Left lung (tissue), 10 donors: ENCODE data around the gene ERBB2. TPM values are rescaled to one million over a fixed set of nuclear protein-coding genes. Genes with fewer than 3 reads are reported as not detected.

Source experiments
- ATAC-seq: fragments of 200-7000 bp; cut with Tn5 transposase; one replicate; pipeline ENCODE4 v1.9.1; 2020; ENCODE audit warnings: moderate library complexity
- DNase-seq, 4 donors: peaks; one replicate each; pipeline ENCODE4 v3.0.0-alpha.2; 2013 to 2020
- H3K27ac ChIP-seq, 2 donors: fragments of 200-600 bp; sonication (generic) in 1 of 2; one replicate each; pipeline versions ENCODE4 v1.5.0 to v1.8.0; 2020 to 2021
- H3K27me3 ChIP-seq, 2 donors: fragments of 200-600 bp; sonication (generic) in 1 of 2; one replicate each; pipeline versions ENCODE4 v1.5.0 to v1.8.0; 2020 to 2021
- H3K36me3 ChIP-seq, 2 donors: fragments of 200-600 bp; sonication (generic) in 1 of 2; one replicate each; pipeline versions ENCODE4 v1.5.0 to v1.8.0; 2020 to 2021
- H3K4me1 ChIP-seq, 2 donors: fragments of 200-600 bp; one replicate each; pipeline ENCODE4 v1.8.0; 2021
- H3K4me3 ChIP-seq, 2 donors: fragments of 200-600 bp; sonication (generic) in 1 of 2; one replicate each; pipeline versions ENCODE4 v1.5.0 to v1.8.0; 2020 to 2021; ENCODE audit warnings: mild to moderate bottlenecking in 1 of 2
- H3K9me3 ChIP-seq, 2 donors: fragments of 200-600 bp; sonication (generic) in 1 of 2; one replicate each; pipeline versions ENCODE4 v1.5.0 to v1.8.0; 2020 to 2021
- intact Hi-C, 2 donors: fragments of 100-400 bp; cut with DNase I; formaldehyde crosslinking; loops; one replicate each; pipeline versions ENCODE4 v1.11.2 to v1.14.2; 2022
- polyA plus RNA-seq, 6 donors: library from polyadenylated mRNA; unstranded; fragments of 120-200 nt; gene quantifications; one replicate each; pipeline ENCODE4 v1.2.1, GENCODE V29; 2013; ENCODE audit not compliant: insufficient read length in 6 of 6
- total RNA-seq, 2 donors: library from RNA; stranded (reverse); fragmentation: NEBNext Ultra II Directional; extraction: Animal tissue kit (Norgen Biotek cat#: 25700); gene quantifications; one replicate each; pipeline ENCODE4 v1.2.1, GENCODE V29; 2021
- TF ChIP-seq, protein P1 (sequence below), 2 donors: fragments of 200-600 bp; sonication (generic) in 1 of 2; IDR thresholded peaks; one replicate each; pipeline versions ENCODE4 v1.5.0 to v1.8.0; 2021; ENCODE audit warnings: antibody characterized with exemption in 2 of 2
- donor health status: DM: no; HTN: yes; CAD: no.
- donor health status: DM: no; HTN: no; CAD: no.

The ERBB2 gene
- total and polyA plus RNA-seq, 8 donors: 65.1 to 137 (median 107) TPM

DNA sequence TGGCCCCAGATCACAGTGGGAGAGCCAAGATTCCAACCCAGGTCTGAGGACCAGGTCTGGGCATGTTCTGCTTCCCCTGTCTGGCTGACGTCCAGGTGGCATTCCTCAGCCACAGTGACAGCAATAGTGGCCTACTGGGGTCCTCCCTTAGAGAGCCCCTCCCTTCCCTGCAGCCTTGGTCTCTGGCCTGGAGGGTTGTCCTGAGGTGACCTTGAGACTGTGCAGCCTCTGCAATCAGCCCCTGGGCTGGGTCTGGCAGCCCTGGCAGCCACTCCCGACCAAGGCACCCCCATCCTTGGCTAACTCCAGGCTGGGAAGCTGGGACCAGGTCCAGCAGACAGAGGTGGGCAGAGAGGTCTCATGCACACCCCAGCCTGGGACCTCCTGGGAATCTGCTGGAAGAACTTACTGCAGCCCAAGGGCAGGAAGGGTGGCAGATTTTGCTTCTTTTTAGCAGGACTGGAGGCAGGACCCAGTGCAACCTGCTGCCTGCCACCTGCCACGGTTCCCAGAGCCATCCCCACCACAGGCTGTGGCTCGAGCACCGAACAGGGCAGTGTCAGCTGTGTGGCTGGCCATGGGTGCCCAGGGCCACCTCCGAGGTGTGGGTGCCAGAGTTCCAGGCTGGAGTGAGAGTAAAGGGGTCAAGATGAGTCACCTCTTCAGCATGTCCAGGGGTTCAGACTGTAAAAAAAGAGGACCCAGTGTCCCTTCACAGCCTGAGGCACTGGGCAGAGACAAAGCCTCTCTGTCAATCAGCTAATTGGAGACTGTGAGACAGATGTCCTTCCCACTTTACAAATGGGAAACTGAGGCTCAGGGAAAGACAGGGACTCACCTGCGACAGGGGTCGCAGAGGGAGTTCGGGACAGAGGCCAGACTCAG is 50.5 kb downstream of the ERBB2 start:
- intact Hi-C loops: no loop called here
- no peak overlapping the region for H3K27ac ChIP-seq

DNA sequence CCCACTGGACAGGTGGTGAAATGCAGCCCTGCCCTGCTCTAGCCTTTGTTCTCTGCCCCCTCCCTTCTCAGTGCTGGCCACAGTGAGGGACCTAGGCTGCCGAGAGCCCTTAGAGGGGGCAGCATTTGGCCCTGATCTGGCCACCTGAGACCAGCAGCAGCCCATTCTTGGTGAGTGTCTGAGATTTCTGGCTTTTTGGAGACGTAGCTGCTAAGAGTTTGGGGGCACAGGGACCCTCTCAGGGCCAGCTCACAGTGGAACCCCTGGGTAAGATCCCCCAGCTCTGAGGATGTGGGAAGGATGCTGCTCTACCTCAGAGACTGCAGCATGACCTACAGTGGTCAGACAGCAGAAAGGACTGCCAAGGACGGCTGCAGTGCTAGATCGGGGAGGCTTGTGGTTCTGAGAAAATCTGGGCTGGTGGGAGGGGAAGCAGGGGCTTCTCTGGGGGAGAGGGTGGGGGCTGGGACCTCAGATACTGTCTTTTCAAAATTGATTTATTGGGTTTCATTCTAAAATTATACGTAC is 51.2 kb downstream of the ERBB2 start:
- H3K27ac ChIP-seq: no peak overlapping the region
- ATAC-seq: no peak
- intact Hi-C loops: no loop called here

More for the DNA sequence above, 50.5 kb downstream of the ERBB2 start:
- no peak for DNase-seq
- no peaks in the 10 kb centered on the region for H3K36me3 ChIP-seq
- no peak overlapping the region for H3K4me3 ChIP-seq
- H3K9me3 ChIP-seq: no peaks in the 10 kb centered on the region
- no peaks in the 10 kb centered on the region for H3K27me3 ChIP-seq
- H3K4me1 ChIP-seq: peaks cover 0 to 15% of the 10 kb centered on the region in 2 donors
- TF ChIP-seq, protein P1, sequence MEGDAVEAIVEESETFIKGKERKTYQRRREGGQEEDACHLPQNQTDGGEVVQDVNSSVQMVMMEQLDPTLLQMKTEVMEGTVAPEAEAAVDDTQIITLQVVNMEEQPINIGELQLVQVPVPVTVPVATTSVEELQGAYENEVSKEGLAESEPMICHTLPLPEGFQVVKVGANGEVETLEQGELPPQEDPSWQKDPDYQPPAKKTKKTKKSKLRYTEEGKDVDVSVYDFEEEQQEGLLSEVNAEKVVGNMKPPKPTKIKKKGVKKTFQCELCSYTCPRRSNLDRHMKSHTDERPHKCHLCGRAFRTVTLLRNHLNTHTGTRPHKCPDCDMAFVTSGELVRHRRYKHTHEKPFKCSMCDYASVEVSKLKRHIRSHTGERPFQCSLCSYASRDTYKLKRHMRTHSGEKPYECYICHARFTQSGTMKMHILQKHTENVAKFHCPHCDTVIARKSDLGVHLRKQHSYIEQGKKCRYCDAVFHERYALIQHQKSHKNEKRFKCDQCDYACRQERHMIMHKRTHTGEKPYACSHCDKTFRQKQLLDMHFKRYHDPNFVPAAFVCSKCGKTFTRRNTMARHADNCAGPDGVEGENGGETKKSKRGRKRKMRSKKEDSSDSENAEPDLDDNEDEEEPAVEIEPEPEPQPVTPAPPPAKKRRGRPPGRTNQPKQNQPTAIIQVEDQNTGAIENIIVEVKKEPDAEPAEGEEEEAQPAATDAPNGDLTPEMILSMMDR (IDR thresholded peaks at IDR 0.05): no peak
- ATAC-seq: no peak

DNA sequence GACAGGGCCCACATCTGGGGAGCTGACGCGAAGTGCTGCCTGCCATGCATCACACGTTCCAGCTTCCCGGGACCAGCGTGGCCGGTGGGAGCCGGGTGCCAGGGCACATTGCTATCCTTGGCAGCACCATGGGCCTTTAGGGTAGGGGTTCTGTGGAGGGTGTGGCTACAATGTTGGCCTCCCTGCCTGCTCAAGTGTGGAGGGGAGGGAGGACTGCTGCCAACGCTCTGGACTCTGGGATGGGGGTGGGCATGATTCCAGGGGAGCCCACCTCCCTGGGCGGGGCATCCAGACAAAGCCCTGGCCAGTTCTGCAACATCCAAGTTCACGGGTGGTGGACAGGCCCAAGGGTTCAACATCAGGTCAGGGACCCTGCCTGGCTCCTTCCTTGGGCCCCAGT is 51.8 kb downstream of the ERBB2 start:
- H3K36me3 ChIP-seq: no peaks in the 10 kb centered on the region
- no peak overlapping the region for H3K4me3 ChIP-seq
- intact Hi-C loops: no loop called here
- no peak for ATAC-seq
- no peaks in the 10 kb centered on the region for H3K9me3 ChIP-seq
- TF ChIP-seq, protein P1 (IDR thresholded peaks at IDR 0.05): no peak
- peaks cover 0 to 15% of the 10 kb centered on the region in 2 donors for H3K4me1 ChIP-seq
- no peak for DNase-seq
- no peak overlapping the region for H3K27ac ChIP-seq
- no peaks in the 10 kb centered on the region for H3K27me3 ChIP-seq

More for the DNA sequence above, 51.2 kb downstream of the ERBB2 start:
- TF ChIP-seq, protein P1 (IDR thresholded peaks at IDR 0.05): no peak
- no peaks in the 10 kb centered on the region for H3K36me3 ChIP-seq
- DNase-seq: no peak
- peaks cover 0 to 15% of the 10 kb centered on the region in 2 donors for H3K4me1 ChIP-seq
- H3K9me3 ChIP-seq: no peaks in the 10 kb centered on the region
- no peaks in the 10 kb centered on the region for H3K27me3 ChIP-seq
- H3K4me3 ChIP-seq: no peak overlapping the region

DNA sequence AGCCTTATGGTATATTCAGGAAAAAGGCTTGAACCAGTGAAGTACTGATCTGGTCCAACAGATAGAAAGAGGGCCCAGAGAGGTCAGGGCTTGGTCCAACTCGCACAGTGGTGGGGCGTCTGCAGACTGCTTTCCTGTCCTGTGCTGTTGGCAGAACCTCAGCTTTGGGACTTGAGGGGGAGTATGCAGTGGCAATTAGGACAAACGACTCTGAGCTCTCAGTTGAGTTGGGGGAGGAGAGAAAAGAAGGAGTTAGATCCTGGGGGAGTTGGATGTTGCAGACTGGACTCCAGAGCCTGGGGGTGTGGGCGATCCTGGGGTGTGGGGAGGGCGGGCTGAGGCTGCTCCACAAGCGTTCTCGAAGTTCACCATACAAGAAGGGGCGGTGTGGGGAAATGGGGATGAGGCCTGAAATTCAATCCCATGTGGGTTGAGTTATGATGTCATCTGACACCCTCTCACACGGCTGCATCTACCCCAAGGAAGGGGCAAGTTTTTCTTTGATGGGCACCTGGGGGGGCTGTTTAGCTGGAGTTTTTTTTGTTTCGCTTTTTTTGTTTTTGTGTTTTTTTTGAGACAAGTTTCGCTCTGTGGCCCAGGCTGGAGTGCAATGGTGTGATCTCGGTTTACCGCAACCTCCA is 52.5 kb downstream of the ERBB2 start:
- ATAC-seq: no peak
- H3K4me1 ChIP-seq: peaks cover 0 to 16% of the 10 kb centered on the region in 2 donors
- H3K9me3 ChIP-seq: no peaks in the 10 kb centered on the region
- DNase-seq: no peak
- no peak overlapping the region for H3K4me3 ChIP-seq
- intact Hi-C loops: no loop called here
- H3K27me3 ChIP-seq: no peaks in the 10 kb centered on the region
- H3K27ac ChIP-seq: no peak overlapping the region
- H3K36me3 ChIP-seq: no peaks in the 10 kb centered on the region
- TF ChIP-seq, protein P1 (IDR thresholded peaks at IDR 0.05): no peak
